Measurements from ENCODE around the gene CHST13. TPM values are rescaled to one million over a fixed set of nuclear protein-coding genes. Genes with fewer than 3 reads are reported as not detected.

CHST13 gene
- total RNA-seq, 1 donor from 2014 or later: not detected

- no peak for TF ChIP-seq CTCF (IDR thresholded peaks at IDR 0.05; ENCODE audit: insufficient read depth, low read length, poor library complexity, severe bottlenecking)
- Histone ChIP-seq H3K27me3 (ENCODE audit: control insufficient read depth, insufficient read depth, low read length) (peaks cover 27% of the 10 kb centered on the region), H3K4me3 (ENCODE audit: low read depth, low read length) (no peak overlapping the region), H3K36me3 (ENCODE audit: control insufficient read depth, insufficient read depth, low read length) (no peaks in the 10 kb centered on the region)
- DNase-seq (ENCODE audit: low read depth): no peak
Measured at GRCh38 chr3:126551839-126552687, 28.1 kb downstream of the CHST13 start.

- Histone ChIP-seq H3K27me3 (ENCODE audit: control insufficient read depth, insufficient read depth, low read length) (peaks cover 25% of the 10 kb centered on the region), H3K4me3 (ENCODE audit: low read depth, low read length) (no peak overlapping the region), H3K36me3 (ENCODE audit: control insufficient read depth, insufficient read depth, low read length) (no peaks in the 10 kb centered on the region)
- no peak for DNase-seq (ENCODE audit: low read depth)
- no peak for TF ChIP-seq CTCF (IDR thresholded peaks at IDR 0.05; ENCODE audit: insufficient read depth, low read length, poor library complexity, severe bottlenecking)
Measured at GRCh38 chr3:126552688-126553283, 28.8 kb downstream of the CHST13 start.

GRCh38 chr3:126553284-126554084, 29.5 kb downstream of the CHST13 start:
- Histone ChIP-seq H3K4me3 (ENCODE audit: low read depth, low read length) (no peak overlapping the region), H3K27me3 (ENCODE audit: control insufficient read depth, insufficient read depth, low read length) (peaks cover 22% of the 10 kb centered on the region), H3K36me3 (ENCODE audit: control insufficient read depth, insufficient read depth, low read length) (no peaks in the 10 kb centered on the region)
- no peak for DNase-seq (ENCODE audit: low read depth)
- TF ChIP-seq CTCF (IDR thresholded peaks at IDR 0.05; ENCODE audit: insufficient read depth, low read length, poor library complexity, severe bottlenecking): no peak

- TF ChIP-seq CTCF (IDR thresholded peaks at IDR 0.05; ENCODE audit: insufficient read depth, low read length, poor library complexity, severe bottlenecking): no peak
- DNase-seq (ENCODE audit: low read depth): no peak
- Histone ChIP-seq H3K36me3 (ENCODE audit: control insufficient read depth, insufficient read depth, low read length) (no peaks in the 10 kb centered on the region), H3K4me3 (ENCODE audit: low read depth, low read length) (no peak overlapping the region), H3K27me3 (ENCODE audit: control insufficient read depth, insufficient read depth, low read length) (peaks cover 20% of the 10 kb centered on the region)
Measured at GRCh38 chr3:126554560-126555525, 30.9 kb downstream of the CHST13 start.

All from kidney epithelial cell (primary cell).